Stimulated activated CD4-positive, alpha-beta T cell treated with anti-CD3 and anti-CD28 coated beads, Interleukin-15, amount 100 ng/mL, for 48 hours (primary cell): Measurements from ENCODE around the gene ST8SIA4.

Experiments
- DNase-seq, 2 donors: peaks; one replicate each; pipeline ENCODE4 v3.0.0-alpha.2; 2020; ENCODE audit warnings: low read depth in 2 of 2

ST8SIA4 gene

GRCh38 chr5:100832252-100833230, 70.5 kb downstream of the ST8SIA4 start:
- no peak for DNase-seq

GRCh38 chr5:100828898-100829356, 74.2 kb downstream of the ST8SIA4 start:
- no peak for DNase-seq

GRCh38 chr5:100828071-100828897, 74.8 kb downstream of the ST8SIA4 start:
- DNase-seq: no peak

- no peak for DNase-seq
These were observed 75.6 kb downstream of the ST8SIA4 start for GRCh38 chr5:100827481-100827889.

GRCh38 chr5:100826133-100826532, 76.9 kb downstream of the ST8SIA4 start:
- no peak for DNase-seq

GRCh38 chr5:100824635-100825034, 78.4 kb downstream of the ST8SIA4 start:
- DNase-seq: no peak

GRCh38 chr5:100823812-100824211, 79.3 kb downstream of the ST8SIA4 start:
- no peak for DNase-seq

- no peak for DNase-seq
These were observed 81.3 kb downstream of the ST8SIA4 start for GRCh38 chr5:100821751-100822150.

- DNase-seq: no peak
These were observed 84.7 kb downstream of the ST8SIA4 start for GRCh38 chr5:100818340-100818739.

- no peak for DNase-seq
These were observed 99.7 kb downstream of the ST8SIA4 start for GRCh38 chr5:100803397-100803796.

GRCh38 chr5:100802208-100802607, 100.9 kb downstream of the ST8SIA4 start:
- no peak for DNase-seq

GRCh38 chr5:100800562-100800961, 102.5 kb downstream of the ST8SIA4 start:
- DNase-seq: no peak

- DNase-seq: no peak
These were observed 103.9 kb downstream of the ST8SIA4 start for GRCh38 chr5:100799166-100799565.

GRCh38 chr5:100797861-100798260, 105.2 kb downstream of the ST8SIA4 start:
- no peak for DNase-seq

GRCh38 chr5:100796851-100797250, 106.2 kb downstream of the ST8SIA4 start:
- no peak for DNase-seq

GRCh38 chr5:100794844-100795243, 108.2 kb downstream of the ST8SIA4 start:
- no peak for DNase-seq

GRCh38 chr5:100794218-100794617, 108.9 kb downstream of the ST8SIA4 start:
- DNase-seq: no peak

- DNase-seq: no peak
These were observed 110.3 kb downstream of the ST8SIA4 start for GRCh38 chr5:100792781-100793180.

GRCh38 chr5:100791391-100791790, 111.7 kb downstream of the ST8SIA4 start:
- no peak for DNase-seq

- no peak for DNase-seq
These were observed 112.1 kb downstream of the ST8SIA4 start for GRCh38 chr5:100790951-100791350.

- no peak for DNase-seq
These were observed 112.9 kb downstream of the ST8SIA4 start for GRCh38 chr5:100790170-100790665.

- no peak for DNase-seq
These were observed 113.4 kb downstream of the ST8SIA4 start for GRCh38 chr5:100789694-100790093.
